NCI-H345 (cell line): ENCODE measurements around the gene APOB.

ENCODE experiments used
- DNase-seq: peaks from one replicate; lab custom pipeline; 2025; lab: John Stamatoyannopoulos, UW

APOB gene

GRCh38 chr2:20983844-20984243, 60.0 kb downstream of the APOB start:
- DNase-seq, result no peak

GRCh38 chr2:20982861-20983260, 61.0 kb downstream of the APOB start:
- DNase-seq, result no peak

GRCh38 chr2:20977520-20978180, 66.2 kb downstream of the APOB start:
- DNase-seq, result no peak

- no peak for DNase-seq
These were observed 67.3 kb downstream of the APOB start for GRCh38 chr2:20976527-20976926.

GRCh38 chr2:20972792-20973565, 70.9 kb downstream of the APOB start:
- no peak for DNase-seq

GRCh38 chr2:20972110-20972509, 71.8 kb downstream of the APOB start:
- DNase-seq, result no peak

GRCh38 chr2:20970068-20970467, 73.8 kb downstream of the APOB start:
- no peak for DNase-seq

- no peak for DNase-seq
These were observed 77.7 kb downstream of the APOB start for GRCh38 chr2:20966061-20966595.

GRCh38 chr2:20965221-20965620, 78.7 kb downstream of the APOB start:
- DNase-seq, result no peak

- DNase-seq, result no peak
These were observed 80.0 kb downstream of the APOB start for GRCh38 chr2:20963867-20964266.

GRCh38 chr2:20962939-20963557, 80.8 kb downstream of the APOB start:
- peak; percentile 78 for DNase-seq

GRCh38 chr2:20961858-20962257, 82.0 kb downstream of the APOB start:
- no peak for DNase-seq

- DNase-seq, result no peak
These were observed 83.9 kb downstream of the APOB start for GRCh38 chr2:20960003-20960402.

GRCh38 chr2:20959252-20959651, 84.6 kb downstream of the APOB start:
- DNase-seq, result no peak

GRCh38 chr2:20957788-20958525, 85.9 kb downstream of the APOB start:
- DNase-seq, result no peak

- DNase-seq, result no peak
These were observed 88.4 kb downstream of the APOB start for GRCh38 chr2:20955277-20956026.

- DNase-seq, result no peak
These were observed 90.6 kb downstream of the APOB start for GRCh38 chr2:20953146-20953824.
